ENCODE results near the gene EZR. TPM values are rescaled to one million over a fixed set of nuclear protein-coding genes. Genes with fewer than 3 reads are reported as not detected.
"Not testable (repeated sequence)": the region's sequence is repeated elsewhere in the genome, so short reads cannot be mapped to it uniquely, and the experiment has no call there.

EZR gene
- total and polyA plus RNA-seq, 7 donors, result 19.1 to 61.7 (median 30.9) TPM

DNA sequence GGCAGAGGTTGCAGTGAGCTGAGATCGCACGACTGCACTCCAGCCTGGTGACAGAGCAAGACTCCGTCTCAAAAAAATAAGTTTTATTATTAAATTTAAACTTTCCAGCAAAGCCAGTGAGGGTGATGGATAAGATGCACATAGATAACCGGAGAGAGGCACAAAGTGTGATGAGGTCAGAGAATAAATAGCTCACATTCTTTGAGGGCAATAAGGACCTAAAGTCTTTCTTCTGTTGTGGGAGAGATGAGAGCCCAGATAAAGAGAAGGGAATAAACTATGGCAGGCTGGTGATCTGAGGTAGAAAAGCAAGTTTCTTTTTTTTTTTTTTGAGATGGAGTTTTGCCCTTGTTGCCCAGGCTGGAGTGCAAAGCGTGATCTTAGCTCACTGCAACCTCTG lies 20.6 kb upstream of the EZR start:
- ATAC-seq (no peak), DNase-seq (no peak)
- H3K27ac ChIP-seq, result no peak overlapping the region
- TF ChIP-seq, protein P1, sequence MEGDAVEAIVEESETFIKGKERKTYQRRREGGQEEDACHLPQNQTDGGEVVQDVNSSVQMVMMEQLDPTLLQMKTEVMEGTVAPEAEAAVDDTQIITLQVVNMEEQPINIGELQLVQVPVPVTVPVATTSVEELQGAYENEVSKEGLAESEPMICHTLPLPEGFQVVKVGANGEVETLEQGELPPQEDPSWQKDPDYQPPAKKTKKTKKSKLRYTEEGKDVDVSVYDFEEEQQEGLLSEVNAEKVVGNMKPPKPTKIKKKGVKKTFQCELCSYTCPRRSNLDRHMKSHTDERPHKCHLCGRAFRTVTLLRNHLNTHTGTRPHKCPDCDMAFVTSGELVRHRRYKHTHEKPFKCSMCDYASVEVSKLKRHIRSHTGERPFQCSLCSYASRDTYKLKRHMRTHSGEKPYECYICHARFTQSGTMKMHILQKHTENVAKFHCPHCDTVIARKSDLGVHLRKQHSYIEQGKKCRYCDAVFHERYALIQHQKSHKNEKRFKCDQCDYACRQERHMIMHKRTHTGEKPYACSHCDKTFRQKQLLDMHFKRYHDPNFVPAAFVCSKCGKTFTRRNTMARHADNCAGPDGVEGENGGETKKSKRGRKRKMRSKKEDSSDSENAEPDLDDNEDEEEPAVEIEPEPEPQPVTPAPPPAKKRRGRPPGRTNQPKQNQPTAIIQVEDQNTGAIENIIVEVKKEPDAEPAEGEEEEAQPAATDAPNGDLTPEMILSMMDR (IDR thresholded peaks at IDR 0.05), result no peak
- H3K4me3 ChIP-seq, result no peak overlapping the region
- H3K27me3 ChIP-seq (ENCODE audit: insufficient read depth in 3 of 3, low read length in 2 of 3), result peaks cover 0 to 5% (median 3%) of the 10 kb centered on the region in 3 donors
- intact Hi-C loops (cut with DNase I), result no loop called here
- H3K36me3 ChIP-seq (ENCODE audit: insufficient read depth in 1 of 2, low read depth in 1 of 2), result no peaks in the 10 kb centered on the region
- H3K4me1 ChIP-seq, result no peaks in the 10 kb centered on the region
- H3K9me3 ChIP-seq, result no peaks in the 10 kb centered on the region
- 94 to 96% (median 96%) methylated on average over 5 of the region's 5 CpGs for WGBS, 3 donors

- intact Hi-C loops (cut with DNase I); DNase-seq; H3K9me3 ChIP-seq; H3K36me3 ChIP-seq (ENCODE audit: insufficient read depth in 1 of 2, low read depth in 1 of 2); H3K27me3 ChIP-seq (ENCODE audit: insufficient read depth in 3 of 3, low read length in 2 of 3); H3K4me3 ChIP-seq; H3K4me1 ChIP-seq; ATAC-seq; H3K27ac ChIP-seq: not testable (repeated sequence)
- WGBS, 3 donors, result 93 to 100% (median 96%) methylated on average over 3 of the region's 3 CpGs
Measured at GRCh38 chr6:158838790-158839189, 19.6 kb upstream of the EZR start.

DNA sequence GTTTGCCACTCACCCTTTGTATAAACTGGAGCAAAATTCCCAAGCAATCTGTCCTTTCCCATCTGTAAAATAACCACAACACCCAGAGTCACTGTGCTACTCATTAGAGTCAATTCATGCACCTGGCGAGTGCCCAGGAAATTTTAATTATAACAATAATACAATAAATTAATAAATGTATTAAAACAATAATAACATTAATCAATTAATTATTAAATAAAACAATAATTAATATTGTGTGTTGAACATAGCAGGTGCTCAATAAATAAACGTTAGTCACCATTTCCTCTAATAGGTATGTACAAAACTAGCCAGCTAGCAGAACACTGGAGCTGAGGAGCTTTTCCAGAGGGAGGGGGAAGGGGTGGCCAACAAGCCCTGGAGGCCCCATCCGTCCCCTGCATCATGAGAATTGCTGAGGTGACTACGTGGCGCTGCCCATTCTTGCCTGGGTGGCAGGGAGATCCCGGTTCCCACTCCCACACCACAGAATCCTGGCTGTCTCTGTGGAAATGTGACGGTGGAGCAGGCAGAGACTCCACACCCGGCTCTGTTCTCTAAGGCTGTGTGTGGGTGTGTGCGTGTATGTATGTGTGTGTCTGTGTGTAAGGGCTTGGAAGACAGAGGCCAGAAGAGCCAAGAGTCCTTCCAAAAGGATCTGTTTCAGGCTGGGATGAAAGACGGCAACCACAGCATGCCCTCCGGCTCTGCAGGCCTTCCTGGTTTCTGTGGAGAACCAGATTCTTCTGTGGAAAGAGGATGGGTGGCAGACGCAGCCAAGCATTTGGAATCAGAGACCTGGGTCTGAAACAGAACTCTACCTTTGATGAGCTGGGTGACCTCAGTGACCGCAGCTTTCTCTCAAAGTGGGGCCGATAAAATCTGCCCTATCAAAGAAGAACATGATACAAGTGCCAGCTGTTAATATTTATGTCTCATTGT lies 18.8 kb upstream of the EZR start:
- DNase-seq (no peak), ATAC-seq (no peak)
- TF ChIP-seq, protein P1 (IDR thresholded peaks at IDR 0.05), result no peak
- WGBS, 3 donors, result 65 to 72% (median 70%) methylated on average over 14 of the region's 14 CpGs
- Histone ChIP-seq H3K4me1 (no peaks in the 10 kb centered on the region), H3K27ac (no peak overlapping the region), H3K9me3 (no peaks in the 10 kb centered on the region), H3K36me3 (ENCODE audit: insufficient read depth in 1 of 2, low read depth in 1 of 2) (no peaks in the 10 kb centered on the region), H3K27me3 (ENCODE audit: insufficient read depth in 3 of 3, low read length in 2 of 3) (peaks cover 0 to 6% (median 3%) of the 10 kb centered on the region in 3 donors), H3K4me3 (no peak overlapping the region)
- intact Hi-C loops (cut with DNase I), result no loop called here

DNA sequence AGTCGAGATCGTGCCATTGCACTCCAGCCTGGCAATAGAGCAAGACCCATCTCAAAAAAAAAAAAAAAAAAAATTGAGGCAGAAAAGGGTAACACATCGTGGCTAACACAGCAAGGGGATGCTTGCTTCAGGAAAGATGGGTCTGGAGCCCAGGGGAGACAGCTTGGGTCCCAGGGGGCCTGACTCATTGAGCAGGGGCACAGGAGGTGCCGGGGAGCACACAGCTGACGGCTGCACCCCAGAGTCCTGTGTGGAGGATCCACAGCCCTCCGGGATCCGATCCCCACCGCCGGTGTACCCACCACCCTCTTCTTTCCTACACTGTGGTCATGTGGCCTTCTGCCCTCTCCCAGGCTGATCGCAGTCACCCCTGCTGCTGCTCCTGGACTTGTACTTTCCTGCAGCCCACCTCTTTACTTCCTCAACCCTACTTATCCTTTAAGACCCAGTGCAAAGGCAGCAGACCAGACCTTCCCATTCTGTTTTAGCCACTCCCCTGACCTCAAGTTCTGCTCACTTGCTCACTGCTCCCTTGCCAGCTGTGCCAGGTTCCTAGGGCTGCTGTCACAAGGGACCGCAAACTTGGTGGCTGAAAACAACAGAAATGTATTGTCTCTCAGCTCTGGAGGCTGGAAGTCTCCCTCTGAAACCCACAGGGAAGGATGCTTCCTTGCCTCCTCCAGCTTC lies 17.6 kb upstream of the EZR start:
- Histone ChIP-seq H3K9me3 (no peaks in the 10 kb centered on the region), H3K27me3 (ENCODE audit: insufficient read depth in 3 of 3, low read length in 2 of 3) (peaks cover 0 to 6% (median 3%) of the 10 kb centered on the region in 3 donors), H3K4me1 (no peaks in the 10 kb centered on the region), H3K27ac (no peak overlapping the region), H3K4me3 (no peak overlapping the region), H3K36me3 (ENCODE audit: insufficient read depth in 1 of 2, low read depth in 1 of 2) (no peaks in the 10 kb centered on the region)
- intact Hi-C loops (cut with DNase I), result no loop called here
- ATAC-seq (no peak), DNase-seq (no peak)
- TF ChIP-seq, protein P1 (IDR thresholded peaks at IDR 0.05), result no peak
- 92 to 94% (median 93%) methylated on average over 10 to 11 of the region's 11 CpGs for WGBS, 3 donors

- Histone ChIP-seq H3K4me3 (no peak overlapping the region), H3K36me3 (ENCODE audit: insufficient read depth in 1 of 2, low read depth in 1 of 2) (no peaks in the 10 kb centered on the region), H3K9me3 (no peaks in the 10 kb centered on the region), H3K27ac (no peak overlapping the region), H3K4me1 (no peaks in the 10 kb centered on the region), H3K27me3 (ENCODE audit: insufficient read depth in 3 of 3, low read length in 2 of 3) (peaks cover 0 to 6% (median 2%) of the 10 kb centered on the region in 3 donors)
- intact Hi-C loops (cut with DNase I), result no loop called here
- peak in 1 of 2 donors; percentile 33 for DNase-seq
- 56 to 65% (median 64%) methylated on average over 19 of the region's 19 CpGs for WGBS, 3 donors
- TF ChIP-seq, protein P1 (IDR thresholded peaks at IDR 0.05), result no peak
- ATAC-seq, result no peak
Measured at GRCh38 chr6:158835616-158836221, 16.6 kb upstream of the EZR start.

Data from psoas muscle (tissue), 8 donors.